Activated CD8-positive, alpha-beta T cell treated with anti-CD3 and anti-CD28 coated beads for 36 hours (primary cell): Measurements from ENCODE around the gene RMI2. TPM values are rescaled to one million over a fixed set of nuclear protein-coding genes. Genes with fewer than 3 reads are reported as not detected.

ENCODE experiments used
- ATAC-seq: fragments of 200-7000 bp; cut with Tn5 transposase; one replicate; pipeline ENCODE4 v1.10.0; 2021; ENCODE audit warnings: mild to moderate bottlenecking, moderate library complexity
- CTCF ChIA-PET: fragments of 350-600 bp; sonication (Branson Sonifier 250); formaldehyde crosslinking; loops from one replicate; lab custom pipeline; 2021; ENCODE audit warnings: antibody characterized with exemption; lab: Charles Lee
- POLR2A ChIA-PET: fragments of 350-600 bp; sonication (Branson Sonifier 250); formaldehyde crosslinking; loops from one replicate; lab custom pipeline; 2021; ENCODE audit warnings: antibody characterized with exemption; lab: Charles Lee
- DNase-seq: peaks from one replicate; pipeline ENCODE4 v3.0.0-alpha.2; 2020
- H3K27ac Mint-ChIP-seq: one replicate; pipeline ENCODE4 v1.8.0; 2021; ENCODE audit warnings: mild to moderate bottlenecking, mixed read lengths
- H3K27me3 Mint-ChIP-seq: one replicate; pipeline ENCODE4 v1.8.0; 2021; ENCODE audit warnings: mixed read lengths
- H3K36me3 Mint-ChIP-seq: one replicate; pipeline ENCODE4 v1.8.0; 2021; ENCODE audit warnings: low read depth, mixed read lengths
- H3K4me1 Mint-ChIP-seq: one replicate; pipeline ENCODE4 v1.8.0; 2021; ENCODE audit warnings: low read depth, mixed read lengths
- H3K4me3 Mint-ChIP-seq: one replicate; pipeline ENCODE4 v1.8.0; 2021; ENCODE audit warnings: mild to moderate bottlenecking, moderate library complexity, mixed read lengths
- H3K9me3 Mint-ChIP-seq: one replicate; pipeline ENCODE4 v1.8.0; 2021; ENCODE audit warnings: mixed read lengths
- CTCF ChIP-seq: fragments of 200-600 bp; IDR thresholded peaks from one replicate; pipeline ENCODE4 v1.8.0; 2022; ENCODE audit warnings: antibody characterized with exemption, mild to moderate bottlenecking
- intact Hi-C: fragments of 100-400 bp; cut with micrococcal nuclease; formaldehyde crosslinking; loops from one replicate; pipeline ENCODE4 v1.10.0; 2022
- total RNA-seq, 2 experiments: library from RNA; stranded (reverse); gene quantifications; one replicate each; pipeline ENCODE4 v1.2.3, GENCODE V29; 2021

The RMI2 gene
- total RNA-seq, 2 experiments from 2014 or later = 53.1 to 57.7 TPM

GRCh38 chr16:11328172-11329070 lies 16.8 kb upstream of the RMI2 start:
- no peak for TF ChIP-seq CTCF
- Mint-ChIP-seq H3K4me1 (peaks cover 51% of the 10 kb centered on the region), H3K27ac (peak overlapping the region; percentile 47), H3K36me3 (no peaks in the 10 kb centered on the region), H3K4me3 (peak overlapping the region; percentile 44), H3K9me3 (peaks cover 2% of the 10 kb centered on the region), H3K27me3 (no peaks in the 10 kb centered on the region)
- POLR2A ChIA-PET = interaction anchor here (0.7 to 1.2 kb wide), 6 partner anchors 8 to 76 kb away, joined by 3 to 4 read pairs (median 3); partner anchors contain the start of gene SOCS1
- ATAC-seq (peak; percentile 84), DNase-seq (peak; percentile 79)
- CTCF ChIA-PET = interaction anchor here (1.5 kb wide), 1 partner anchor 43 kb away, joined by 8 read pairs; no protein-coding TSS in a partner anchor
- intact Hi-C loops = no loop called here

DNA sequence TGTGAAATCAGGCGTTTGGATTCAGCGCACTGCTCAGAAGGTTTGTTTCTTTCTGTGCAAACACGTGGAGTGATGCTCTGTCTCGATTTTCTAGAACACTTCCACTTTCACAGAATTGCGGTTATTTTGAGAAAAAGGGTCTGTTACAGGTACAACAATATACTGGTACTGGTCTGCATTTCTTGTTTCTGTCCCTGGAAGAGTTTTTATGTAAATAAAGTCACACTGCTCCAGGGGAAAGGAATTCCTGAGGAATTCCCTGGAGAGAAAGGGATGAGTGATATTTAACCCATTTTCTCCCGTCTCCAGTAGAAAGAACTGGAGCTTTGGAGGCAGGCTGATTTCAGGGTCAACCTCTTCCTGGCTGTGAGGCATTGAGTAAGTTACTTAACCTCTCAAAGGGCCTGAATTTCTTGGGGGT lies 16.2 kb upstream of the RMI2 start:
- Mint-ChIP-seq H3K27ac (peak overlapping the region; percentile 47), H3K4me1 (peaks cover 51% of the 10 kb centered on the region), H3K36me3 (no peaks in the 10 kb centered on the region), H3K27me3 (no peaks in the 10 kb centered on the region), H3K4me3 (peak overlapping the region; percentile 44), H3K9me3 (peaks cover 2% of the 10 kb centered on the region)
- intact Hi-C loops = no loop called here
- CTCF ChIA-PET = interaction anchor here (0.9 to 1.5 kb wide), 2 partner anchors 43 to 365 kb away, joined by 3 to 8 read pairs; no protein-coding TSS in a partner anchor
- no peak for TF ChIP-seq CTCF
- POLR2A ChIA-PET = interaction anchor here (1.2 kb wide), 1 partner anchor 9 kb away, joined by 3 read pairs; no protein-coding TSS in a partner anchor
- ATAC-seq (peak; percentile 45), DNase-seq (no peak)

DNA sequence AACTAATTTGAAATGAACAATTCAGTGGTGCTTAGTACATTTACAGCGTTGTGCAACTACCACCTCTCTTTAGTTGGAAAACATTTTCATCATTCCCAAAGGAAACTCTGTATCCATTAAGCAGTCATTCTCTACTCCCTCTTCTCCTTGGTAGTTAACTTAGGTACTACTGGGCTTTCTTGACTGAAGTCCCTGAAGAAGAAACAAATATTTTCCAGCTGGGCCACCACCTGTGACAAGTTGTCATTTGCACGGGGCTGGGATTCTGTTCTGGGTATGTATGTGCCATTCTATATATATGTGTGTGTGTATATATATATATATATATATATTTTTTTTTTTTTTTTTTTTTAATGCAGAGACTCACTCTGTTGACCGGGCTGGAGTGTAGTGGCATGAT lies 15.4 kb upstream of the RMI2 start:
- no peak overlapping the region for H3K4me3 Mint-ChIP-seq
- intact Hi-C loops = no loop called here
- H3K27ac Mint-ChIP-seq = no peak overlapping the region
- H3K4me1 Mint-ChIP-seq = peaks cover 48% of the 10 kb centered on the region
- TF ChIP-seq CTCF = no peak
- no peaks in the 10 kb centered on the region for H3K27me3 Mint-ChIP-seq
- no peaks in the 10 kb centered on the region for H3K36me3 Mint-ChIP-seq
- no peak for ATAC-seq
- ChIA-PET POLR2A (interaction anchor here (0.6 to 1.6 kb wide), 4 partner anchors 9 to 325 kb away, joined by 3 read pairs; no protein-coding TSS in a partner anchor), CTCF (interaction anchor here (0.9 to 1.4 kb wide), 3 partner anchors 25 to 366 kb away, joined by 3 to 5 read pairs (median 3); no protein-coding TSS in a partner anchor)
- DNase-seq = no peak
- peaks cover 2% of the 10 kb centered on the region for H3K9me3 Mint-ChIP-seq

- H3K9me3 Mint-ChIP-seq = peaks cover 2% of the 10 kb centered on the region
- no peaks in the 10 kb centered on the region for H3K36me3 Mint-ChIP-seq
- peak overlapping the region; percentile 52 for H3K27ac Mint-ChIP-seq
- DNase-seq (no peak), ATAC-seq (no peak)
- H3K4me3 Mint-ChIP-seq = no peak overlapping the region
- H3K4me1 Mint-ChIP-seq = peaks cover 40% of the 10 kb centered on the region
- intact Hi-C loops = no loop called here
- TF ChIP-seq CTCF = no peak
- no peaks in the 10 kb centered on the region for H3K27me3 Mint-ChIP-seq
- CTCF ChIA-PET = interaction anchor here (1.2 to 1.4 kb wide), 2 partner anchors 24 to 26 kb away, joined by 3 to 5 read pairs; no protein-coding TSS in a partner anchor
- POLR2A ChIA-PET = interaction anchor here (1.0 to 1.6 kb wide), 2 partner anchors 33 to 76 kb away, joined by 3 read pairs; no protein-coding TSS in a partner anchor
Measured at GRCh38 chr16:11330526-11331237, 14.6 kb upstream of the RMI2 start.
